HepG2 (cell line): ENCODE results near the gene PEAR1. TPM values are rescaled to one million over a fixed set of nuclear protein-coding genes. Genes with fewer than 3 reads are reported as not detected.

ENCODE experiments used
- ATAC-seq: fragments of 200-7000 bp; cut with Tn5 transposase; 3 replicates; pipeline ENCODE4 v1.9.1; 2020; ENCODE audit warnings: mild to moderate bottlenecking, moderate library complexity
- BruUV-seq: library from RNA; stranded (reverse); fragments of 400-500 nt; replicated peaks from 2 replicates; lab custom pipeline; 2021; lab: Mats Ljungman, UMichigan
- CTCF ChIA-PET: fragments of 300-600 bp; formaldehyde crosslinking; extraction: SDS; loops from one replicate; lab custom pipeline; 2021; ENCODE audit warnings: low total read pairs, inconsistent platforms, low intra/inter-chr PET ratio; lab: Yijun Ruan, JAX
- POLR2A ChIA-PET: fragments of 350-600 bp; sonication (Branson Sonifier 250); formaldehyde crosslinking; loops from one replicate; lab custom pipeline; 2020; ENCODE audit warnings: antibody characterized with exemption, inconsistent platforms; lab: Yijun Ruan, JAX
- DNase-seq: peaks from one replicate; pipeline ENCODE4 v3.0.0-alpha.2; 2015; ENCODE audit warnings: low spot score
- FAIRE-seq: peaks from 3 replicates; lab custom pipeline; 2011; peaks lifted over from hg19 to GRCh38; lab: Jason Lieb, UNC
- H2AFZ ChIP-seq: one replicate; pipeline ENCODE4 v1.6.1; 2011; ENCODE audit warnings: low read length, inconsistent platforms
- H3K27ac ChIP-seq: fragments of 300-600 bp; 3 replicates; pipeline ENCODE4 v1.8.0; 2011; ENCODE audit warnings: mixed run types, mild to moderate bottlenecking, mixed read lengths, low read length, inconsistent platforms; ENCODE audit not compliant: insufficient read depth; ENCODE audit errors: extremely low read length
- H3K27me3 ChIP-seq, 2 experiments: fragments of 200-600 bp in 1 of 2; 2 replicates in 1 of 2; 3 replicates in 1 of 2; pipeline versions ENCODE4 v1.6.0 to v1.8.0; 2011; ENCODE audit warnings: low read length in 2 of 2, mild to moderate bottlenecking in 2 of 2, moderate library complexity in 2 of 2, inconsistent platforms in 1 of 2; ENCODE audit not compliant: insufficient read depth in 2 of 2, control insufficient read depth in 1 of 2
- H3K36me3 ChIP-seq, 2 experiments: fragments of 200-600 bp in 1 of 2; replicated peaks in 1 of 2; 2 replicates in 1 of 2; 3 replicates in 1 of 2; pipeline versions ENCODE4 v1.5.1 to v1.8.0; 2011; ENCODE audit warnings: low read length in 2 of 2, inconsistent platforms in 1 of 2; ENCODE audit not compliant: insufficient read depth in 2 of 2, control insufficient read depth in 1 of 2
- H3K4me1 ChIP-seq: 2 replicates; pipeline ENCODE4 v1.5.1; 2012; ENCODE audit warnings: low read length, inconsistent platforms; ENCODE audit not compliant: insufficient read depth
- H3K4me2 ChIP-seq: 2 replicates; pipeline ENCODE4 v1.6.0; 2011; ENCODE audit warnings: low read depth, low read length, inconsistent platforms
- H3K4me3 ChIP-seq, 3 experiments: fragments of 200-600 bp in 1 of 3; sonication (generic), shearing (Covaris generic) in 1 of 3; replicated peaks in 1 of 3; 2 replicates each; pipeline ENCODE4 v1.5.1; 2011 to 2016; ENCODE audit warnings: low read length in 3 of 3, inconsistent platforms in 2 of 3, low read depth in 2 of 3, mild to moderate bottlenecking in 2 of 3, control low read depth in 1 of 3, mixed read lengths in 1 of 3; ENCODE audit not compliant: insufficient read depth in 1 of 3
- H3K79me2 ChIP-seq: one replicate; pipeline ENCODE4 v1.6.1; 2011; ENCODE audit warnings: low read length, inconsistent platforms; ENCODE audit not compliant: insufficient read depth
- H3K9ac ChIP-seq: 2 replicates; pipeline ENCODE4 v1.6.0; 2011; ENCODE audit warnings: mild to moderate bottlenecking, low read depth, low read length, inconsistent platforms; ENCODE audit not compliant: insufficient read depth
- H3K9me3 ChIP-seq: 2 replicates; pipeline ENCODE4 v1.5.1; 2012; ENCODE audit warnings: mild to moderate bottlenecking, low read length
- H4K20me1 ChIP-seq: 2 replicates; pipeline ENCODE4 v1.6.0; 2011; ENCODE audit warnings: inconsistent platforms, mild to moderate bottlenecking, low read length, moderate library complexity; ENCODE audit not compliant: insufficient read depth
- ELF1 ChIP-seq: sonication (generic); formaldehyde crosslinking; IDR thresholded peaks from 2 replicates; pipeline ENCODE4 v1.4.0; 2020; ENCODE audit warnings: missing genetic modification reagents
- ETS1 ChIP-seq: sonication (generic); formaldehyde crosslinking; IDR thresholded peaks from 2 replicates; pipeline ENCODE4 v1.4.0; 2020; ENCODE audit warnings: missing genetic modification reagents
- FOXC1 ChIP-seq: sonication (generic); formaldehyde crosslinking; IDR thresholded peaks from 2 replicates; pipeline ENCODE4 v1.8.0; 2022; ENCODE audit warnings: mild to moderate bottlenecking, missing genetic modification reagents, borderline replicate concordance
- HMGXB4 ChIP-seq, 2 experiments: sonication (generic) in 1 of 2; formaldehyde crosslinking in 1 of 2; IDR thresholded peaks; 2 replicates each; pipeline versions ENCODE4 v1.4.0 to v1.6.1; 2018 to 2020; ENCODE audit warnings: missing genetic modification reagents in 2 of 2, borderline replicate concordance in 1 of 2, low read depth in 1 of 2, mild to moderate bottlenecking in 1 of 2, missing biosample characterization in 1 of 2
- SMAD3 ChIP-seq: sonication (generic); formaldehyde crosslinking; IDR thresholded peaks from 2 replicates; pipeline ENCODE4 v1.4.0; 2020; ENCODE audit warnings: missing genetic modification reagents
- SP2 ChIP-seq: sonication (generic); formaldehyde crosslinking; IDR thresholded peaks from 2 replicates; pipeline ENCODE4 v1.5.1; 2020; ENCODE audit warnings: mild to moderate bottlenecking, missing genetic modification reagents
- ZBTB42 ChIP-seq: sonication (generic); formaldehyde crosslinking; IDR thresholded peaks from 2 replicates; pipeline ENCODE4 v1.5.0; 2020; ENCODE audit warnings: mild to moderate bottlenecking, missing genetic modification reagents
- ZFY ChIP-seq: sonication (generic); formaldehyde crosslinking; IDR thresholded peaks from 2 replicates; pipeline ENCODE4 v1.4.0; 2020; ENCODE audit warnings: missing genetic modification reagents
- ZKSCAN5 ChIP-seq: sonication (generic); formaldehyde crosslinking; IDR thresholded peaks from 2 replicates; pipeline ENCODE4 v1.5.1; 2020; ENCODE audit warnings: mild to moderate bottlenecking, missing genetic modification reagents
- ZNF343 ChIP-seq: sonication (generic); formaldehyde crosslinking; IDR thresholded peaks from 2 replicates; pipeline ENCODE4 v1.4.0; 2020; ENCODE audit warnings: mild to moderate bottlenecking, missing genetic modification reagents
- ZNF512B ChIP-seq: sonication (generic); formaldehyde crosslinking; IDR thresholded peaks from 2 replicates; pipeline ENCODE4 v1.5.1; 2020; ENCODE audit warnings: missing genetic modification reagents, mild to moderate bottlenecking, borderline replicate concordance
- ZNF788 ChIP-seq: sonication (generic); formaldehyde crosslinking; IDR thresholded peaks from 2 replicates; pipeline ENCODE4 v1.5.0; 2020; ENCODE audit warnings: mild to moderate bottlenecking, missing genetic modification reagents, borderline replicate concordance
- WGBS: methylation state at CpG from one replicate; pipeline ENCODE4 v1.1.6; 2017; ENCODE audit warnings: low lambda C conversion rate; 5-methylcytosine and 5-hydroxymethylcytosine counted together
- in situ Hi-C: cut with HindIII; loops from 2 replicates; pipeline ENCODE4 v1.10.0; 2017; ENCODE audit warnings: low pct_unique_long_range_greater_than_20kb; ENCODE audit not compliant: extremely low pct_ligation_motif_present
- intact Hi-C: fragments of 100-400 bp; cut with micrococcal nuclease; formaldehyde crosslinking; loops from one replicate; pipeline ENCODE4 v1.10.0; 2022; ENCODE audit not compliant: unreplicated experiment
- polyA plus RNA-seq, 8 experiments: library from polyadenylated mRNA; depleted of rRNA in 3 of 8; stranded (reverse) in 7 of 8; unstranded in 1 of 8; fragments of >200 nt; fragmentation: Illumina TruSeq in 4 of 8; extraction: Trizol in 4 of 8; gene quantifications; 2 replicates each; pipeline versions ENCODE4 v1.2.1 to v1.2.3, GENCODE V29; 2011 to 2016; ENCODE audit warnings: low read depth in 4 of 8, missing spikeins in 1 of 8, mixed read lengths in 1 of 8; ENCODE audit not compliant: insufficient read depth in 1 of 8
- total RNA-seq, 5 experiments: library from RNA; depleted of rRNA; stranded (reverse); fragments of >200 nt; fragmentation: Illumina TruSeq; extraction: Trizol; gene quantifications; 2 replicates each; pipeline ENCODE4 v1.2.3, GENCODE V29; 2016; ENCODE audit warnings: low read depth in 1 of 5

The PEAR1 gene
- total and polyA plus RNA-seq, 2 of the 13 experiments (the other 11 are each of a cell fraction or from before 2014, with no cell fraction given), result 0.27 to 0.41 TPM

GRCh38 chr1:156961709-156962108, 68.2 kb downstream of the PEAR1 start:
- WGBS, result 72% methylated on average over 4 of the region's 4 CpGs
- FAIRE-seq, result no peak
- no peak for DNase-seq
- no peak overlapping the region for H3K9ac ChIP-seq
- no peaks in the 10 kb centered on the region for H4K20me1 ChIP-seq
- H3K4me3 ChIP-seq, result no peak overlapping the region
- ChIA-PET CTCF (no interaction called here), POLR2A (no interaction called here)
- H3K9me3 ChIP-seq, result no peaks in the 10 kb centered on the region
- H3K4me2 ChIP-seq, result no peak overlapping the region
- no peaks in the 10 kb centered on the region for H3K79me2 ChIP-seq
- peaks cover 19 to 65% of the 10 kb centered on the region in 2 experiments for H3K36me3 ChIP-seq
- H3K27ac ChIP-seq, result no peak overlapping the region
- intact Hi-C loops (no loop called here), in situ Hi-C loops (no loop called here)
- H3K4me1 ChIP-seq, result peaks cover 12% of the 10 kb centered on the region; the same call in 1 of the 2 replicates
- no peak overlapping the region for H2AFZ ChIP-seq
- TF ChIP-seq FOXC1 (CRISPR knock-in tag), result no peak
- TF ChIP-seq SMAD3 (CRISPR knock-in tag), result no peak
- TF ChIP-seq ZBTB42 (CRISPR knock-in tag), result no peak
- no TSS peak for BruUV-seq
- ATAC-seq, result peak; percentile 66
- H3K27me3 ChIP-seq, result no peaks in the 10 kb centered on the region

GRCh38 chr1:156963621-156964020, 70.1 kb downstream of the PEAR1 start:
- no peak overlapping the region for H3K4me2 ChIP-seq
- CTCF ChIA-PET, result no interaction called here
- in situ Hi-C loops (no loop called here), intact Hi-C loops (no loop called here)
- H2AFZ ChIP-seq, result no peak overlapping the region
- 42% methylated on average over 3 of the region's 3 CpGs for WGBS
- H3K27ac ChIP-seq, result no peak overlapping the region
- no peaks in the 10 kb centered on the region for H3K9me3 ChIP-seq
- POLR2A ChIA-PET, result no interaction called here
- BruUV-seq, result no TSS peak
- H3K9ac ChIP-seq, result no peak overlapping the region
- ATAC-seq, result no peak; the same call in 2 of the 3 replicates
- no peaks in the 10 kb centered on the region for H4K20me1 ChIP-seq
- DNase-seq, result no peak
- peaks cover 12% of the 10 kb centered on the region; the same call in 1 of the 2 replicates for H3K4me1 ChIP-seq
- peaks cover 14 to 62% of the 10 kb centered on the region in 2 experiments for H3K36me3 ChIP-seq
- no peak overlapping the region for H3K4me3 ChIP-seq
- no peak for FAIRE-seq
- no peaks in the 10 kb centered on the region for H3K27me3 ChIP-seq
- no peaks in the 10 kb centered on the region for H3K79me2 ChIP-seq
- TF ChIP-seq ETS1 (CRISPR knock-in tag) (no peak), ZNF343 (CRISPR knock-in tag) (no peak), ZKSCAN5 (no peak), ZFY (no peak), ZNF788 (CRISPR knock-in tag) (no peak), ZNF512B (no peak), SP2 (CRISPR knock-in tag) (no peak), ELF1 (CRISPR knock-in tag) (no peak), HMGXB4 (CRISPR knock-in tag; IDR thresholded peaks at IDR 0.05; ENCODE audit: borderline replicate concordance in 1 of 2, low read depth in 1 of 2) (no peak)
